Measurements from ENCODE around the gene AQP1.

Gene AQP1

GRCh38 chr7:30879139-30880124 is 32.2 kb upstream of the AQP1 start:
- TF ChIP-seq EZH2 (IDR thresholded peaks at IDR 0.05; ENCODE audit: borderline replicate concordance, low read depth, low read length, severe bottlenecking), result no peak
- TF ChIP-seq CTCF (IDR thresholded peaks at IDR 0.05; ENCODE audit: borderline replicate concordance, extremely low read depth, low read length, poor library complexity, severe bottlenecking), result no peak
- Histone ChIP-seq H3K27ac (ENCODE audit: low read length) (no peak overlapping the region), H3K36me3 (ENCODE audit: insufficient read depth, low read length) (no peaks in the 10 kb centered on the region), H3K27me3 (ENCODE audit: insufficient read depth, low read length, poor library complexity) (no peaks in the 10 kb centered on the region), H3K4me3 (ENCODE audit: low read depth in 1 of 2, low read length in 2 of 2) (no peak overlapping the region), H2AFZ (ENCODE audit: low read depth, low read length) (no peak overlapping the region), H4K20me1 (ENCODE audit: insufficient read depth, low read length) (no peaks in the 10 kb centered on the region), H3K9me3 (ENCODE audit: insufficient read depth, low read length, severe bottlenecking) (no peaks in the 10 kb centered on the region), H3K4me2 (ENCODE audit: insufficient read depth, low read length) (no peak overlapping the region), H3K4me1 (ENCODE audit: insufficient read depth, low read length) (no peaks in the 10 kb centered on the region), H3K79me2 (ENCODE audit: insufficient read depth, low read length) (no peaks in the 10 kb centered on the region), H3K9ac (ENCODE audit: low read depth, low read length) (no peak overlapping the region)
- DNase-seq (no peak), ATAC-seq (ENCODE audit: insufficient read depth, low read depth) (0 out of 3 replicates have a peak, but pooled peaks have one; percentile 23)

- no peak overlapping the region for H3K4me2 ChIP-seq (ENCODE audit: insufficient read depth, low read length)
- no peaks in the 10 kb centered on the region for H4K20me1 ChIP-seq (ENCODE audit: insufficient read depth, low read length)
- H3K4me3 ChIP-seq (ENCODE audit: low read depth in 1 of 2, low read length in 2 of 2), result no peak overlapping the region
- DNase-seq (no peak), ATAC-seq (ENCODE audit: insufficient read depth, low read depth) (no peak)
- no peak overlapping the region for H3K9ac ChIP-seq (ENCODE audit: low read depth, low read length)
- no peaks in the 10 kb centered on the region for H3K4me1 ChIP-seq (ENCODE audit: insufficient read depth, low read length)
- no peaks in the 10 kb centered on the region for H3K36me3 ChIP-seq (ENCODE audit: insufficient read depth, low read length)
- no peak overlapping the region for H3K27ac ChIP-seq (ENCODE audit: low read length)
- no peaks in the 10 kb centered on the region for H3K79me2 ChIP-seq (ENCODE audit: insufficient read depth, low read length)
- no peaks in the 10 kb centered on the region for H3K27me3 ChIP-seq (ENCODE audit: insufficient read depth, low read length, poor library complexity)
- no peaks in the 10 kb centered on the region for H3K9me3 ChIP-seq (ENCODE audit: insufficient read depth, low read length, severe bottlenecking)
- no peak overlapping the region for H2AFZ ChIP-seq (ENCODE audit: low read depth, low read length)
- TF ChIP-seq CTCF (IDR thresholded peaks at IDR 0.05; ENCODE audit: borderline replicate concordance, extremely low read depth, low read length, poor library complexity, severe bottlenecking) (no peak), EZH2 (IDR thresholded peaks at IDR 0.05; ENCODE audit: borderline replicate concordance, low read depth, low read length, severe bottlenecking) (no peak)
Observed at GRCh38 chr7:30880125-30880720, 31.4 kb upstream of the AQP1 start.

- no peak overlapping the region for H3K4me3 ChIP-seq (ENCODE audit: low read depth in 1 of 2, low read length in 2 of 2)
- no peaks in the 10 kb centered on the region for H3K9me3 ChIP-seq (ENCODE audit: insufficient read depth, low read length, severe bottlenecking)
- ATAC-seq (ENCODE audit: insufficient read depth, low read depth), result no peak
- H3K27me3 ChIP-seq (ENCODE audit: insufficient read depth, low read length, poor library complexity), result no peaks in the 10 kb centered on the region
- H3K36me3 ChIP-seq (ENCODE audit: insufficient read depth, low read length), result no peaks in the 10 kb centered on the region
- no peaks in the 10 kb centered on the region for H4K20me1 ChIP-seq (ENCODE audit: insufficient read depth, low read length)
- H3K4me1 ChIP-seq (ENCODE audit: insufficient read depth, low read length), result no peaks in the 10 kb centered on the region
- no peaks in the 10 kb centered on the region for H3K79me2 ChIP-seq (ENCODE audit: insufficient read depth, low read length)
- H2AFZ ChIP-seq (ENCODE audit: low read depth, low read length), result no peak overlapping the region
- H3K4me2 ChIP-seq (ENCODE audit: insufficient read depth, low read length), result no peak overlapping the region
- DNase-seq, result no peak
- H3K9ac ChIP-seq (ENCODE audit: low read depth, low read length), result no peak overlapping the region
- TF ChIP-seq CTCF (IDR thresholded peaks at IDR 0.05; ENCODE audit: borderline replicate concordance, extremely low read depth, low read length, poor library complexity, severe bottlenecking) (no peak), EZH2 (IDR thresholded peaks at IDR 0.05; ENCODE audit: borderline replicate concordance, low read depth, low read length, severe bottlenecking) (no peak)
- no peak overlapping the region for H3K27ac ChIP-seq (ENCODE audit: low read length)
Observed at GRCh38 chr7:30880941-30881340, 30.7 kb upstream of the AQP1 start.

Measured in DND-41 (cell line).